CD14-positive monocyte (primary cell): ENCODE results near the gene TRIM59. TPM values are rescaled to one million over a fixed set of nuclear protein-coding genes. Genes with fewer than 3 reads are reported as not detected.

Experiments
- DNase-seq, 3 donors: peaks; one replicate each; pipeline ENCODE4 v3.0.0-alpha.2; 2011 to 2022
- H2AFZ ChIP-seq: 2 replicates; pipeline ENCODE4 v1.6.0; 2012; ENCODE audit warnings: mild to moderate bottlenecking, low read depth, low read length, inconsistent platforms; ENCODE audit not compliant: insufficient read depth, poor library complexity, severe bottlenecking
- H3K27ac ChIP-seq, 2 donors: 1 replicate in 1 of 2; 2 replicates in 1 of 2; pipeline ENCODE4 v1.5.1; 2012 to 2013; ENCODE audit warnings: low read length in 2 of 2, control low read depth in 1 of 2, inconsistent platforms in 1 of 2, low read depth in 1 of 2, mild to moderate bottlenecking in 1 of 2
- H3K27me3 ChIP-seq, 2 donors: one replicate each; pipeline versions ENCODE4 v1.6.0 to v1.6.1; 2011 to 2013; ENCODE audit warnings: low read length in 2 of 2; ENCODE audit not compliant: control insufficient read depth in 2 of 2, insufficient read depth in 2 of 2
- H3K36me3 ChIP-seq, 2 donors: replicated peaks in 1 of 2; 1 replicate in 1 of 2; 2 replicates in 1 of 2; pipeline versions ENCODE4 v1.5.1 to v1.6.1; 2012 to 2013; ENCODE audit warnings: low read length in 2 of 2, control low read depth in 1 of 2, inconsistent platforms in 1 of 2, mild to moderate bottlenecking in 1 of 2; ENCODE audit not compliant: insufficient read depth in 2 of 2, control insufficient read depth in 1 of 2
- H3K4me1 ChIP-seq, 2 donors: 1 replicate in 1 of 2; 2 replicates in 1 of 2; pipeline versions ENCODE4 v1.5.1 to v1.6.1; 2012 to 2013; ENCODE audit warnings: low read length in 2 of 2, control low read depth in 1 of 2, inconsistent platforms in 1 of 2, mild to moderate bottlenecking in 1 of 2, moderate library complexity in 1 of 2; ENCODE audit not compliant: insufficient read depth in 2 of 2, control insufficient read depth in 1 of 2
- H3K4me2 ChIP-seq: replicated peaks from 2 replicates; pipeline ENCODE3; 2012; ENCODE audit warnings: low read length, moderate library complexity, mild to moderate bottlenecking; ENCODE audit not compliant: poor library complexity, severe bottlenecking; ENCODE audit errors: extremely low read depth
- H3K4me3 ChIP-seq, 3 experiments: fragments of 200-600 bp in 1 of 3; sonication (generic) in 1 of 3; replicated peaks in 1 of 3; 1 replicate in 2 of 3; 2 replicates in 1 of 3; pipeline ENCODE4 v1.5.1; 2011 to 2013; ENCODE audit warnings: low read length in 3 of 3, mild to moderate bottlenecking in 3 of 3, control low read depth in 2 of 3, low read depth in 2 of 3, inconsistent platforms in 1 of 3, moderate library complexity in 1 of 3
- H3K79me2 ChIP-seq: 2 replicates; pipeline ENCODE4 v1.6.0; 2012; ENCODE audit warnings: mild to moderate bottlenecking, control low read depth, inconsistent platforms, low read length, moderate library complexity; ENCODE audit not compliant: insufficient read depth
- H3K9ac ChIP-seq: 2 replicates; pipeline ENCODE4 v1.6.0; 2017; ENCODE audit warnings: low read length, mild to moderate bottlenecking; ENCODE audit not compliant: insufficient read depth, poor library complexity, severe bottlenecking
- H3K9me3 ChIP-seq, 2 donors: replicated peaks in 1 of 2; 1 replicate in 1 of 2; 2 replicates in 1 of 2; pipeline versions ENCODE4 v1.5.1 to v1.6.1; 2012 to 2013; ENCODE audit warnings: low read length in 2 of 2, control low read depth in 1 of 2; ENCODE audit not compliant: control insufficient read depth in 1 of 2, insufficient read depth in 1 of 2
- H4K20me1 ChIP-seq: 2 replicates; pipeline ENCODE4 v1.6.0; 2012; ENCODE audit warnings: mild to moderate bottlenecking, low read length, control low read depth, moderate library complexity; ENCODE audit not compliant: insufficient read depth
- H3K27ac Mint-ChIP-seq, 7 donors: one replicate each; pipeline ENCODE4 v1.8.0; 2020; ENCODE audit warnings: mild to moderate bottlenecking in 7 of 7, mixed read lengths in 7 of 7, moderate library complexity in 6 of 7, inconsistent platforms in 2 of 7
- H3K27me3 Mint-ChIP-seq, 3 donors: one replicate each; pipeline ENCODE4 v1.8.0; 2021 to 2022; ENCODE audit warnings: low read depth in 3 of 3, mild to moderate bottlenecking in 3 of 3, mixed read lengths in 3 of 3, moderate library complexity in 3 of 3, inconsistent platforms in 1 of 3
- H3K36me3 Mint-ChIP-seq, 2 donors: one replicate each; pipeline ENCODE4 v1.8.0; 2020; ENCODE audit warnings: mixed read lengths in 2 of 2, inconsistent platforms in 1 of 2, mild to moderate bottlenecking in 1 of 2
- H3K4me1 Mint-ChIP-seq: one replicate; pipeline ENCODE4 v1.8.0; 2020; ENCODE audit warnings: mild to moderate bottlenecking, mixed read lengths
- H3K4me3 Mint-ChIP-seq, 2 donors: one replicate each; pipeline ENCODE4 v1.8.0; 2020; ENCODE audit warnings: mild to moderate bottlenecking in 2 of 2, mixed read lengths in 2 of 2, moderate library complexity in 1 of 2
- H3K9me3 Mint-ChIP-seq, 7 donors: one replicate each; pipeline ENCODE4 v1.8.0; 2020 to 2022; ENCODE audit warnings: mixed read lengths in 7 of 7, mild to moderate bottlenecking in 6 of 7, moderate library complexity in 6 of 7, inconsistent platforms in 2 of 7
- CTCF ChIP-seq: fragments of 200-600 bp; IDR thresholded peaks from one replicate; pipeline ENCODE4 v1.8.0; 2022; ENCODE audit warnings: antibody characterized with exemption, mild to moderate bottlenecking
- WGBS: methylation state at CpG from one replicate; pipeline ENCODE4 v1.1.5; 2013; ENCODE audit warnings: missing lambda C conversion rate; ENCODE audit not compliant: insufficient coverage; 5-methylcytosine and 5-hydroxymethylcytosine counted together
- intact Hi-C, 2 donors: fragments of 100-400 bp; cut with micrococcal nuclease; formaldehyde crosslinking; loops; one replicate each; pipeline versions ENCODE4 v1.15.0 to v1.15.1; 2023
- polyA plus RNA-seq, 3 donors: library from polyadenylated mRNA; depleted of rRNA in 1 of 3; unstranded in 2 of 3; stranded (reverse) in 1 of 3; fragments of 300-500 nt in 2 of 3; fragments of >200 nt in 1 of 3; fragmentation: Illumina TruSeq in 2 of 3; gene quantifications; 1 replicate in 2 of 3; 2 replicates in 1 of 3; pipeline ENCODE4 v1.2.3, GENCODE V29; 2012 to 2021

The TRIM59 gene
- polyA plus RNA-seq, 3 donors: 2.5 to 4.2 (median 4.2) TPM

DNA sequence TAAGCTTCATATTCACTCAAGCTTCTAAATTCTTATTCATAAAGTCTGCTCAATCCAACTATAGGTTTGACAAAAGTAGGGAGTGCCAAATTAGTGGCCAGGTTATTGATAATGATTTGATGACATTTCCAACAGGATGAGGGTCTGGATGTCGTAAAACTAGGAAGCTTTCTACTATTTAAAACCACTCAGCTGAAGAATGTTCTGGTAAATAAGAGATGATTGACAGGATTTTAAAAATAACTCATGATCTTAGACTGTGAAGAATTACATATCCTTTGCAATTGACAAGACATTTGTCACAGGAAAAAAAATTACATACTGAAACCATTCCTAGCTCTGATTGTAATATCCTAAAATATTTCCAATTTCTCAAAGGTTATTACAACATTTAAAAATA lies 15.4 kb upstream of the TRIM59 start:
- Histone ChIP-seq H3K4me3 (no peak overlapping the region), H3K4me2 (no peak overlapping the region), H3K4me1 (no peaks in the 10 kb centered on the region), H3K79me2 (no peaks in the 10 kb centered on the region), H3K36me3 (no peaks in the 10 kb centered on the region), H3K9me3 (no peaks in the 10 kb centered on the region), H4K20me1 (no peaks in the 10 kb centered on the region), H3K27ac (no peak overlapping the region), H2AFZ (peak overlapping the region; percentile 5), H3K27me3 (no peaks in the 10 kb centered on the region), H3K9ac (no peak overlapping the region)
- intact Hi-C loops: no loop called here
- Mint-ChIP-seq H3K36me3 (no peaks in the 10 kb centered on the region), H3K4me3 (no peak overlapping the region), H3K4me1 (peaks cover 3% of the 10 kb centered on the region), H3K27me3 (peaks cover 0 to 1% (median 0%) of the 10 kb centered on the region in 3 donors), H3K27ac (no peak overlapping the region), H3K9me3 (peaks cover 2 to 9% (median 4%) of the 10 kb centered on the region in 7 donors)
- DNase-seq: no peak
- no peak for TF ChIP-seq CTCF
- WGBS: no CpG with 5 or more reads among the region's 1 CpG

DNA sequence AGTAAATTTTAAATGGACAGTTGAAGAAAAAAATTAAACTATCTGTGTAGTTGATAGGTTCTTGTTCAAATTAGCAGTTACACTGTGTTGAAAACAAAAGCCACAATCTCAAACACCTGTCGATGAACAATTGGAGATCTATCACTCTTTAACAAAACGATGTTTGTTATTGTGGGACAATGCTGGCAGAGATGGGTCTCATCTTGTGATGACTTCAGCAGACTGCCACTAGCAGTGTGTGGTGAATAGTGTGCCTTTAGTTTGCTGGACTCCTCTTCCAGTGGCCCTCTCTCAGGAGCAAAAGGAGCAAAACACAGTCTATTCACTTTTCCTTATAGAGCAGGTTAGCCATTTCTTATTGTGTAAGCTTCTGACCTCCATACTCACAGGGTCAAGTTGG lies 14.7 kb upstream of the TRIM59 start:
- Histone ChIP-seq H2AFZ (no peak overlapping the region), H3K4me2 (no peak overlapping the region), H3K4me1 (no peaks in the 10 kb centered on the region), H3K9me3 (no peaks in the 10 kb centered on the region), H3K36me3 (no peaks in the 10 kb centered on the region), H4K20me1 (no peaks in the 10 kb centered on the region), H3K79me2 (no peaks in the 10 kb centered on the region), H3K9ac (no peak overlapping the region), H3K27ac (no peak overlapping the region), H3K27me3 (no peaks in the 10 kb centered on the region), H3K4me3 (no peak overlapping the region)
- TF ChIP-seq CTCF: no peak
- Mint-ChIP-seq H3K27me3 (peaks cover 0 to 1% (median 0%) of the 10 kb centered on the region in 3 donors), H3K9me3 (peaks cover 0 to 4% (median 0%) of the 10 kb centered on the region in 7 donors), H3K27ac (no peak overlapping the region), H3K4me1 (peaks cover 5% of the 10 kb centered on the region), H3K4me3 (no peak overlapping the region), H3K36me3 (no peaks in the 10 kb centered on the region)
- WGBS: no CpG with 5 or more reads among the region's 2 CpGs
- intact Hi-C loops: no loop called here
- no peak for DNase-seq
